DOHH2 (cell line): ENCODE results near the gene CDHR1.
A peak's percentile ranks its signal among the peaks of the same experiment; 100 is the strongest.

Experiments
- H3F3A ChIP-seq: fragments of 200-600 bp; sonication (generic), shearing (Covaris generic); 2 replicates; pipeline ENCODE4 v1.6.0; 2016; ENCODE audit warnings: antibody characterized with exemption, mild to moderate bottlenecking; ENCODE audit not compliant: control insufficient read depth, insufficient read depth
- H3K27ac ChIP-seq: fragments of 200-600 bp; sonication (generic); 2 replicates; pipeline ENCODE4 v1.5.1; 2014; ENCODE audit warnings: low read depth, mild to moderate bottlenecking, low read length, moderate library complexity
- H3K27me3 ChIP-seq: fragments of 200-600 bp; sonication (generic); 2 replicates; pipeline ENCODE4 v1.6.1; 2014; ENCODE audit warnings: mild to moderate bottlenecking, low read length, mixed read lengths; ENCODE audit not compliant: control insufficient read depth
- H3K36me3 ChIP-seq: fragments of 200-600 bp; sonication (generic); 2 replicates; pipeline ENCODE4 v1.6.1; 2014; ENCODE audit warnings: mild to moderate bottlenecking, low read length, moderate library complexity, mixed read lengths; ENCODE audit not compliant: control insufficient read depth
- H3K4me1 ChIP-seq: fragments of 200-600 bp; sonication (generic); 2 replicates; pipeline ENCODE4 v1.6.1; 2014; ENCODE audit warnings: mild to moderate bottlenecking, low read length, mixed read lengths; ENCODE audit not compliant: control insufficient read depth
- H3K4me2 ChIP-seq: fragments of 200-600 bp; sonication (generic); 2 replicates; pipeline ENCODE4 v1.6.0; 2014; ENCODE audit warnings: mild to moderate bottlenecking, low read length, moderate library complexity
- H3K4me3 ChIP-seq: fragments of 200-600 bp; sonication (generic); 2 replicates; pipeline ENCODE4 v1.5.1; 2014; ENCODE audit warnings: mild to moderate bottlenecking, low read length, mixed read lengths
- H3K79me2 ChIP-seq: fragments of 200-600 bp; sonication (generic); 2 replicates; pipeline ENCODE4 v1.6.1; 2014; ENCODE audit warnings: mild to moderate bottlenecking, low read length, mixed read lengths; ENCODE audit not compliant: control insufficient read depth
- H3K9me2 ChIP-seq: fragments of 200-600 bp; sonication (generic); replicated peaks from 2 replicates; pipeline ENCODE4 v1.6.1; 2014; ENCODE audit warnings: mild to moderate bottlenecking, low read length, mixed read lengths; ENCODE audit not compliant: control insufficient read depth
- H3K9me3 ChIP-seq: fragments of 200-600 bp; sonication (generic); 2 replicates; pipeline ENCODE4 v1.6.1; 2014; ENCODE audit warnings: antibody characterized with exemption, low read length, mixed read lengths; ENCODE audit not compliant: control insufficient read depth, insufficient read depth
- H4K20me1 ChIP-seq: fragments of 200-600 bp; sonication (generic); 2 replicates; pipeline ENCODE4 v1.6.0; 2014; ENCODE audit warnings: low read depth, mild to moderate bottlenecking, antibody characterized with exemption, low read length, moderate library complexity; ENCODE audit not compliant: control insufficient read depth, insufficient read depth
- CTCF ChIP-seq: fragments of 200-600 bp; sonication (generic); IDR thresholded peaks from one replicate; pipeline ENCODE4 v1.5.1; 2014; ENCODE audit warnings: antibody characterized with exemption, mild to moderate bottlenecking, low read depth, low read length; ENCODE audit not compliant: poor library complexity, severe bottlenecking
- EZH2phosphoT487 ChIP-seq: fragments of 200-600 bp; sonication (generic); IDR thresholded peaks from 2 replicates; pipeline ENCODE4 v1.6.1; 2017; ENCODE audit warnings: borderline replicate concordance, mild to moderate bottlenecking, antibody characterized with exemption, low read length, moderate library complexity, mixed read lengths

The CDHR1 gene

GRCh38 chr10:84202349-84202748, 8.0 kb downstream of the CDHR1 start:
- H3F3A ChIP-seq = no peaks in the 10 kb centered on the region
- no peak overlapping the region for H3K27ac ChIP-seq
- H3K9me2 ChIP-seq = no peaks in the 10 kb centered on the region
- no peaks in the 10 kb centered on the region for H3K27me3 ChIP-seq
- 0 out of 2 replicates have a peak, but pooled peaks cover 2% of the 10 kb centered on the region for H3K4me1 ChIP-seq
- no peaks in the 10 kb centered on the region for H3K36me3 ChIP-seq
- H3K79me2 ChIP-seq = no peaks in the 10 kb centered on the region
- TF ChIP-seq CTCF = no peak
- H4K20me1 ChIP-seq = no peaks in the 10 kb centered on the region
- no peak overlapping the region for H3K4me2 ChIP-seq
- H3K9me3 ChIP-seq = no peaks in the 10 kb centered on the region
- H3K4me3 ChIP-seq = no peak overlapping the region

- 0 out of 2 replicates have a peak, but pooled peaks cover 2% of the 10 kb centered on the region for H3K4me1 ChIP-seq
- H3K4me3 ChIP-seq = no peak overlapping the region
Measured at GRCh38 chr10:84204122-84204521, 9.8 kb downstream of the CDHR1 start.

GRCh38 chr10:84204610-84205009, 10.3 kb downstream of the CDHR1 start:
- Histone ChIP-seq H4K20me1 (no peaks in the 10 kb centered on the region), H3K4me2 (no peak overlapping the region), H3K4me1 (0 out of 2 replicates have a peak, but pooled peaks cover 2% of the 10 kb centered on the region), H3K27me3 (peaks cover 6% of the 10 kb centered on the region; the same call in 1 of the 2 replicates), H3K36me3 (no peaks in the 10 kb centered on the region), H3K27ac (no peak overlapping the region), H3K9me3 (no peaks in the 10 kb centered on the region), H3K9me2 (no peaks in the 10 kb centered on the region), H3K4me3 (no peak overlapping the region), H3K79me2 (no peaks in the 10 kb centered on the region), H3F3A (no peaks in the 10 kb centered on the region)
- no peak for TF ChIP-seq EZH2phosphoT487
- no peak for TF ChIP-seq CTCF

More at GRCh38 chr10:84204122-84204521, 9.8 kb downstream of the CDHR1 start:
- H4K20me1 ChIP-seq = no peaks in the 10 kb centered on the region
- H3K36me3 ChIP-seq = no peaks in the 10 kb centered on the region
- H3F3A ChIP-seq = no peaks in the 10 kb centered on the region
- H3K4me2 ChIP-seq = no peak overlapping the region
- peaks cover 6% of the 10 kb centered on the region; the same call in 1 of the 2 replicates for H3K27me3 ChIP-seq
- TF ChIP-seq CTCF (peak; percentile 59), EZH2phosphoT487 (no peak)
- H3K79me2 ChIP-seq = no peaks in the 10 kb centered on the region
- H3K9me2 ChIP-seq = no peaks in the 10 kb centered on the region
- no peak overlapping the region for H3K27ac ChIP-seq
- no peaks in the 10 kb centered on the region for H3K9me3 ChIP-seq
